K562 (cell line): ENCODE data around the gene SLC12A4. TPM values are rescaled to one million over a fixed set of nuclear protein-coding genes. Genes with fewer than 3 reads are reported as not detected.

ENCODE experiments used
- ATAC-seq: fragments of 200-7000 bp; cut with Tn5 transposase; 3 replicates; pipeline ENCODE4 v1.9.1; 2020; ENCODE audit warnings: moderate library complexity
- BruUV-seq: library from RNA; stranded (reverse); fragments of 400-500 nt; replicated peaks from 2 replicates; lab custom pipeline; 2021; lab: Mats Ljungman, UMichigan
- CTCF ChIA-PET: fragments of 300-600 bp; formaldehyde crosslinking; extraction: SDS; loops from one replicate; lab custom pipeline; 2021; ENCODE audit warnings: low intra/inter-chr PET ratio; lab: Yijun Ruan, JAX
- POLR2A ChIA-PET: fragments of 300-600, 350-650 bp; sonication (Branson Sonifier 250); formaldehyde crosslinking; extraction: SDS; loops from one replicate; lab custom pipeline; 2021; ENCODE audit warnings: antibody characterized with exemption, inconsistent platforms; lab: Yijun Ruan, JAX
- DNase-seq, 4 experiments: peaks; one replicate each; pipeline versions ENCODE4 v3.0.0 to v3.0.0-alpha.2; 2011 to 2018; ENCODE audit warnings: low spot score in 3 of 4, mixed read lengths in 3 of 4; ENCODE audit errors: extremely low read depth in 1 of 4
- FAIRE-seq: peaks from 2 replicates; lab custom pipeline; 2011; peaks lifted over from hg19 to GRCh38; lab: Jason Lieb, UNC
- H2AFZ ChIP-seq: 2 replicates; pipeline ENCODE4 v1.6.0; 2011; ENCODE audit warnings: low read depth, low read length, control low read depth, inconsistent platforms
- H3K27ac ChIP-seq: fragments of 200-600 bp; 3 replicates; pipeline ENCODE4 v1.8.0; 2011; ENCODE audit warnings: low read depth, mild to moderate bottlenecking, control low read depth, inconsistent platforms, low read length, moderate library complexity, mixed read lengths; ENCODE audit errors: extremely low read depth
- H3K27me3 ChIP-seq, 2 experiments: fragments of 300-600 bp in 1 of 2; 2 replicates in 1 of 2; 3 replicates in 1 of 2; pipeline versions ENCODE4 v1.6.0 to v1.8.0; 2011; ENCODE audit warnings: inconsistent platforms in 2 of 2, low read length in 2 of 2, mild to moderate bottlenecking in 1 of 2, mixed read lengths in 1 of 2, moderate library complexity in 1 of 2; ENCODE audit not compliant: control insufficient read depth in 2 of 2, insufficient read depth in 2 of 2
- H3K36me3 ChIP-seq: fragments of 300-600 bp; 3 replicates; pipeline ENCODE4 v1.8.0; 2011; ENCODE audit warnings: mild to moderate bottlenecking, low read length, inconsistent platforms; ENCODE audit not compliant: control insufficient read depth, insufficient read depth
- H3K4me1 ChIP-seq, 2 experiments: fragments of 200-600 bp in 1 of 2; replicated peaks in 1 of 2; 2 replicates in 1 of 2; 3 replicates in 1 of 2; pipeline versions ENCODE4 v1.5.1 to v1.8.0; 2011; ENCODE audit warnings: inconsistent platforms in 2 of 2, low read length in 2 of 2, mild to moderate bottlenecking in 1 of 2, mixed read lengths in 1 of 2, moderate library complexity in 1 of 2; ENCODE audit not compliant: control insufficient read depth in 2 of 2, insufficient read depth in 2 of 2
- H3K4me2 ChIP-seq: 2 replicates; pipeline ENCODE4 v1.6.1; 2011; ENCODE audit warnings: low read length, control low read depth, inconsistent platforms, mixed read lengths; ENCODE audit not compliant: insufficient read depth
- H3K4me3 ChIP-seq: fragments of 200-600 bp; sonication (generic), shearing (Covaris generic); 2 replicates; pipeline ENCODE4 v1.5.1; 2016; ENCODE audit warnings: control low read depth, inconsistent platforms
- H3K79me2 ChIP-seq: fragments of 200-600 bp; 3 replicates; pipeline ENCODE4 v1.8.0; 2011; ENCODE audit warnings: low read length, inconsistent platforms; ENCODE audit not compliant: control insufficient read depth, insufficient read depth
- H3K9ac ChIP-seq, 2 experiments: 2 replicates each; pipeline versions ENCODE4 v1.6.0 to v1.6.1; 2011; ENCODE audit warnings: low read depth in 2 of 2, low read length in 2 of 2, control low read depth in 1 of 2, inconsistent platforms in 1 of 2, mild to moderate bottlenecking in 1 of 2, mixed read lengths in 1 of 2; ENCODE audit not compliant: insufficient read depth in 1 of 2
- H3K9me1 ChIP-seq: one replicate; pipeline ENCODE4 v1.6.0; 2011; ENCODE audit warnings: inconsistent platforms, mild to moderate bottlenecking, low read length, moderate library complexity; ENCODE audit not compliant: control insufficient read depth, insufficient read depth
- H3K9me3 ChIP-seq: replicated peaks from 2 replicates; pipeline ENCODE4 v1.5.1; 2011; ENCODE audit warnings: low read depth, low read length, inconsistent platforms; ENCODE audit not compliant: control insufficient read depth, insufficient read depth
- H4K20me1 ChIP-seq: replicated peaks from 2 replicates; pipeline ENCODE4 v1.6.1; 2011; ENCODE audit warnings: low read length, inconsistent platforms, mixed read lengths; ENCODE audit not compliant: control insufficient read depth, insufficient read depth
- HDAC3 ChIP-seq: fragments of 450-650 bp; IDR thresholded peaks from 2 replicates; pipeline ENCODE4 v1.6.1; 2018; ENCODE audit warnings: borderline replicate concordance, mild to moderate bottlenecking, moderate library complexity; ENCODE audit not compliant: partially characterized antibody
- HNRNPL ChIP-seq: fragments of 200-400 bp; formaldehyde crosslinking; IDR thresholded peaks from 2 replicates; pipeline ENCODE4 v1.6.1; 2017; ENCODE audit warnings: low read depth, mild to moderate bottlenecking, low read length
- POLR2G ChIP-seq: fragments of 200-400 bp; formaldehyde crosslinking; IDR thresholded peaks from 2 replicates; pipeline ENCODE4 v1.6.1; 2017; ENCODE audit warnings: low read depth, mild to moderate bottlenecking, antibody characterized with exemption, low read length, moderate library complexity
- YBX1 ChIP-seq: fragments of 450-650 bp; IDR thresholded peaks from 2 replicates; pipeline ENCODE4 v1.7.1; 2016; ENCODE audit warnings: mild to moderate bottlenecking
- WGBS: fragments of 100-300 bp; shearing (Covaris generic); methylation state at CpG from one replicate; pipeline ENCODE4 v1.1.6; 2016; ENCODE audit warnings: low coverage, mixed read lengths; ENCODE audit not compliant: insufficient coverage; ENCODE audit errors: missing lambda C conversion rate; 5-methylcytosine and 5-hydroxymethylcytosine counted together
- in situ Hi-C: fragments of 300-500 bp; cut with MboI; formaldehyde crosslinking; loops from 4 replicates; pipeline ENCODE4 v1.15.0; 2018; ENCODE audit warnings: inconsistent platforms, mixed read lengths
- intact Hi-C: fragments of 100-400 bp; cut with micrococcal nuclease; formaldehyde crosslinking; loops from 2 replicates; pipeline ENCODE4 v1.14.2; 2022
- polyA plus RNA-seq, 8 experiments: library from polyadenylated mRNA; depleted of rRNA in 4 of 8; stranded (reverse) in 5 of 8; unstranded in 3 of 8; fragments of >200 nt; fragmentation: Nextera tagmentation in 2 of 8; fragmentation: Illumina TruSeq in 1 of 8; extraction: Ambion mirVana in 2 of 8; extraction: Trizol in 1 of 8; gene quantifications; 2 replicates each; pipeline versions ENCODE4 v1.2.1 to v1.2.3, GENCODE V29; 2011 to 2014; ENCODE audit warnings: inconsistent platforms in 1 of 8, missing spikeins in 1 of 8
- total RNA-seq, 7 experiments: library from RNA; depleted of rRNA in 6 of 7; stranded (reverse); fragments of >200 nt in 6 of 7; fragmentation: Illumina TruSeq in 2 of 7; extraction: Trizol in 2 of 7; gene quantifications; 2 replicates each; pipeline versions ENCODE4 v1.2.1 to v1.2.3, GENCODE V29; 2011 to 2021; ENCODE audit warnings: low replicate concordance in 1 of 7

The SLC12A4 gene
- total and polyA plus RNA-seq, 9 of the 15 experiments (the other 6 are each of a cell fraction or from before 2014, with no cell fraction given), result 0.75 to 43.5 (median 15.0) TPM

DNA sequence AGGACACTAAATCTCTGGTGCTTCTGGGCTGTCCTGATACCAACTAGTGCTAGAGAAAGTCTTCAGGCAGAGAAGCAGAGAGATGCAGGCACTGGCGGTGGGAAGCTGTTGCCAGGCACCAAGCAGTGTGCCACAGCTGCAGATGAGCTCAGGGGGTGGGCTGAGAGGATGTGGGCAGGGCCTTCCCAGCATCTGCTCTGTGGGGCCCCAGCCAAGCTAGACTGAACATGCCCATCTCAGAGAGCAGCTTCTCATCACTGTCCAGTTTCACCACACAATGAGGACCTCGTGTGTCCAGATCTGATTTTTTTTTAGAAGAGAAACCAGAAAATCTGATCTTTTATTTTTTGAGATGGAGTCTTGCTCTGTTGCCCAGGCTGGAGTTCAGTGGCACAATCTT lies 58.3 kb downstream of the SLC12A4 start (continued):
- TF ChIP-seq HDAC3, result no peak

DNA sequence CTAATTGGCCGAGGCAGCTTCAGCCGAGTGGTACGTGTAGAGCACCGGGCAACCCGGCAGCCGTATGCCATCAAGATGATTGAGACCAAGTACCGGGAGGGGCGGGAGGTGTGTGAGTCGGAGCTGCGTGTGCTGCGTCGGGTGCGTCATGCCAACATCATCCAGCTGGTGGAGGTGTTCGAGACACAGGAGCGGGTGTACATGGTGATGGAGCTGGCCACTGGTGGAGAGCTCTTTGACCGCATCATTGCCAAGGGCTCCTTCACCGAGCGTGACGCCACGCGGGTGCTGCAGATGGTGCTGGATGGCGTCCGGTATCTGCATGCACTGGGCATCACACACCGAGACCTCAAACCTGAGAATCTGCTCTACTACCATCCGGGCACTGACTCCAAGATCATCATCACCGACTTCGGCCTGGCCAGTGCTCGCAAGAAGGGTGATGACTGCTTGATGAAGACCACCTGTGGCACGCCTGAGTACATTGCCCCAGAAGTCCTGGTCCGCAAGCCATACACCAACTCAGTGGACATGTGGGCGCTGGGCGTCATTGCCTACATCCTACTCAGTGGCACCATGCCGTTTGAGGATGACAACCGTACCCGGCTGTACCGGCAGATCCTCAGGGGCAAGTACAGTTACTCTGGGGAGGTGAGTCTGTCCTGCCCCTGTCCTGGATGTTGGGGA lies 59.2 kb downstream of the SLC12A4 start:
- TF ChIP-seq HNRNPL (no peak), YBX1 (no peak), POLR2G (peak; percentile 52; the same call in 1 of the 2 replicates)
- no peak overlapping the region for H2AFZ ChIP-seq
- DNase-seq (no peak), ATAC-seq (no peak), FAIRE-seq (no peak)
- no peaks in the 10 kb centered on the region; the same call in 1 of the 2 replicates for H4K20me1 ChIP-seq
- intact Hi-C loops (no loop called here), in situ Hi-C loops (no loop called here)
- H3K27ac ChIP-seq, result no peak overlapping the region
- H3K36me3 ChIP-seq, result no peaks in the 10 kb centered on the region; the same call in 2 of the 3 replicates
- H3K9me3 ChIP-seq, result no peaks in the 10 kb centered on the region
- H3K9me1 ChIP-seq, result no peaks in the 10 kb centered on the region
- H3K27me3 ChIP-seq, result no peaks in the 10 kb centered on the region
- BruUV-seq, result no TSS peak
- H3K9ac ChIP-seq, result peak overlapping the region in 1 of 2 experiments; percentile 41; a peak in 2 of 4 replicates
- WGBS, result 94% methylated on average over 32 of the region's 36 CpGs
- CTCF ChIA-PET, result no interaction called here
- peaks cover 0 to 6% of the 10 kb centered on the region in 2 experiments; a peak in 1 of 5 replicates for H3K4me1 ChIP-seq
- H3K4me3 ChIP-seq, result no peak overlapping the region
- no peak overlapping the region for H3K4me2 ChIP-seq
- no peaks in the 10 kb centered on the region for H3K79me2 ChIP-seq
- POLR2A ChIA-PET, result interaction anchor here (0.6 to 2.7 kb wide), 2 partner anchors 12 to 19 kb away, joined by 3 to 13 read pairs; no protein-coding TSS in a partner anchor
